Measurements from ENCODE around the gene HS6ST1. TPM values are rescaled to one million over a fixed set of nuclear protein-coding genes. Genes with fewer than 3 reads are reported as not detected.

Gene HS6ST1
- total RNA-seq, 4 donors from 2014 or later, result 20.5 to 43.6 (median 32.1) TPM

- peaks cover 0 to 5% (median 0%) of the 10 kb centered on the region in 3 donors for H3K4me1 ChIP-seq
- H3K4me3 ChIP-seq, result no peak overlapping the region
- no peak for TF ChIP-seq CTCF (IDR thresholded peaks at IDR 0.05)
- no peak for TF ChIP-seq EP300 (IDR thresholded peaks at IDR 0.05)
- no peak for TF ChIP-seq POLR2AphosphoS5 (IDR thresholded peaks at IDR 0.05)
- no peak for TF ChIP-seq POLR2A (IDR thresholded peaks at IDR 0.05)
- H3K9me3 ChIP-seq, result peaks cover 0 to 8% (median 0%) of the 10 kb centered on the region in 3 donors
- H3K36me3 ChIP-seq, result peaks cover 0 to 50% of the 10 kb centered on the region in 2 donors
- H3K27ac ChIP-seq, result no peak overlapping the region
- no peaks in the 10 kb centered on the region for H3K27me3 ChIP-seq
- ATAC-seq, result no peak
- WGBS, 2 donors (ENCODE audit: low coverage in 1 of 2), result 86 to 87% methylated on average over 6 to 8 of the region's 14 CpGs
Observed at GRCh38 chr2:128275498-128276045, 43.1 kb downstream of the HS6ST1 start.

GRCh38 chr2:128274218-128274617 lies 44.5 kb downstream of the HS6ST1 start:
- peaks cover 0 to 8% (median 0%) of the 10 kb centered on the region in 3 donors for H3K9me3 ChIP-seq
- no peak overlapping the region for H3K4me3 ChIP-seq
- peaks cover 0 to 50% of the 10 kb centered on the region in 2 donors for H3K36me3 ChIP-seq
- H3K4me1 ChIP-seq, result no peaks in the 10 kb centered on the region
- ATAC-seq, result no peak
- H3K27me3 ChIP-seq, result no peaks in the 10 kb centered on the region
- H3K27ac ChIP-seq, result no peak overlapping the region
- 86 to 98% methylated on average over 5 to 6 of the region's 6 CpGs for WGBS, 2 donors (ENCODE audit: low coverage in 1 of 2)
- TF ChIP-seq POLR2AphosphoS5 (IDR thresholded peaks at IDR 0.05), result no peak

- TF ChIP-seq POLR2AphosphoS5 (IDR thresholded peaks at IDR 0.05), result no peak
- no peak for TF ChIP-seq EP300 (IDR thresholded peaks at IDR 0.05)
- TF ChIP-seq POLR2A (IDR thresholded peaks at IDR 0.05), result no peak
- TF ChIP-seq CTCF (IDR thresholded peaks at IDR 0.05), result no peak
- no peaks in the 10 kb centered on the region for H3K4me1 ChIP-seq
Observed at GRCh38 chr2:128273469-128274081, 45.1 kb downstream of the HS6ST1 start.

GRCh38 chr2:128272601-128273468 lies 45.8 kb downstream of the HS6ST1 start:
- TF ChIP-seq POLR2AphosphoS5 (IDR thresholded peaks at IDR 0.05), result no peak
- TF ChIP-seq EP300 (IDR thresholded peaks at IDR 0.05), result no peak
- Histone ChIP-seq H3K4me1 (no peaks in the 10 kb centered on the region), H3K36me3 (peaks cover 0 to 54% of the 10 kb centered on the region in 2 donors), H3K4me3 (no peak overlapping the region), H3K9me3 (peaks cover 0 to 8% (median 0%) of the 10 kb centered on the region in 3 donors), H3K27ac (no peak overlapping the region), H3K27me3 (no peaks in the 10 kb centered on the region)
- 93 to 100% methylated on average over 3 of the region's 18 CpGs for WGBS, 2 donors (ENCODE audit: low coverage in 1 of 2)
- no peak for ATAC-seq

More at GRCh38 chr2:128273469-128274081, 45.1 kb downstream of the HS6ST1 start:
- Histone ChIP-seq H3K27ac (no peak overlapping the region), H3K36me3 (peaks cover 0 to 55% of the 10 kb centered on the region in 2 donors), H3K27me3 (no peaks in the 10 kb centered on the region), H3K9me3 (peaks cover 0 to 8% (median 0%) of the 10 kb centered on the region in 3 donors), H3K4me3 (no peak overlapping the region)
- no peak for ATAC-seq
- 79 to 90% methylated on average over 2 to 11 of the region's 16 CpGs for WGBS, 2 donors (ENCODE audit: low coverage in 1 of 2)

GRCh38 chr2:128271911-128272600 lies 46.6 kb downstream of the HS6ST1 start:
- Histone ChIP-seq H3K27me3 (no peaks in the 10 kb centered on the region), H3K27ac (no peak overlapping the region), H3K4me1 (no peaks in the 10 kb centered on the region), H3K9me3 (peaks cover 0 to 8% (median 0%) of the 10 kb centered on the region in 3 donors), H3K4me3 (no peak overlapping the region), H3K36me3 (peaks cover 0 to 55% of the 10 kb centered on the region in 2 donors)
- TF ChIP-seq POLR2AphosphoS5 (IDR thresholded peaks at IDR 0.05) (no peak), CTCF (IDR thresholded peaks at IDR 0.05) (no peak), EP300 (IDR thresholded peaks at IDR 0.05) (no peak), POLR2A (IDR thresholded peaks at IDR 0.05) (no peak)
- no peak for ATAC-seq
- WGBS, 2 donors (ENCODE audit: low coverage in 1 of 2), result no CpG with 5 or more reads among the region's 21 CpGs

Measured in gastroesophageal sphincter (tissue), 4 donors.